Measurements from ENCODE around the gene CD99. TPM values are rescaled to one million over a fixed set of nuclear protein-coding genes. Genes with fewer than 3 reads are reported as not detected.

The CD99 gene
- total and polyA plus RNA-seq, 3 donors from 2014 or later = 450 to 1,032 (median 733) TPM

GRCh38 chrX:2654436-2655340, 36.4 kb upstream of the CD99 start:
- no peak for TF ChIP-seq POLR2A (IDR thresholded peaks at IDR 0.05)
- TF ChIP-seq CTCF (IDR thresholded peaks at IDR 0.05) = no peak
- no peaks in the 10 kb centered on the region for H3K27me3 ChIP-seq
- H3K9me3 ChIP-seq = no peaks in the 10 kb centered on the region
- no peaks in the 10 kb centered on the region for H3K4me1 ChIP-seq
- no peak overlapping the region for H3K27ac ChIP-seq
- no peak overlapping the region for H3K4me3 ChIP-seq
- H3K36me3 ChIP-seq (ENCODE audit: low read depth, missing control alignments) = no peaks in the 10 kb centered on the region
- WGBS, 2 donors = 78 to 81% methylated on average over 13 of the region's 13 CpGs
- intact Hi-C loops (cut with DNase I; ENCODE audit: low total_unique reads) = no loop called here
- no peak for DNase-seq

- Histone ChIP-seq H3K4me1 (no peaks in the 10 kb centered on the region), H3K9me3 (no peaks in the 10 kb centered on the region), H3K36me3 (ENCODE audit: low read depth, missing control alignments) (no peaks in the 10 kb centered on the region), H3K4me3 (no peak overlapping the region), H3K27me3 (no peaks in the 10 kb centered on the region), H3K27ac (no peak overlapping the region)
- no peak for TF ChIP-seq CTCF (IDR thresholded peaks at IDR 0.05)
- TF ChIP-seq POLR2A (IDR thresholded peaks at IDR 0.05) = no peak
- no peak for DNase-seq
- intact Hi-C loops (cut with DNase I; ENCODE audit: low total_unique reads) = no loop called here
- WGBS, 2 donors = 82 to 86% methylated on average over 7 of the region's 7 CpGs
These were observed 34.7 kb upstream of the CD99 start for GRCh38 chrX:2656257-2656836.

DNA sequence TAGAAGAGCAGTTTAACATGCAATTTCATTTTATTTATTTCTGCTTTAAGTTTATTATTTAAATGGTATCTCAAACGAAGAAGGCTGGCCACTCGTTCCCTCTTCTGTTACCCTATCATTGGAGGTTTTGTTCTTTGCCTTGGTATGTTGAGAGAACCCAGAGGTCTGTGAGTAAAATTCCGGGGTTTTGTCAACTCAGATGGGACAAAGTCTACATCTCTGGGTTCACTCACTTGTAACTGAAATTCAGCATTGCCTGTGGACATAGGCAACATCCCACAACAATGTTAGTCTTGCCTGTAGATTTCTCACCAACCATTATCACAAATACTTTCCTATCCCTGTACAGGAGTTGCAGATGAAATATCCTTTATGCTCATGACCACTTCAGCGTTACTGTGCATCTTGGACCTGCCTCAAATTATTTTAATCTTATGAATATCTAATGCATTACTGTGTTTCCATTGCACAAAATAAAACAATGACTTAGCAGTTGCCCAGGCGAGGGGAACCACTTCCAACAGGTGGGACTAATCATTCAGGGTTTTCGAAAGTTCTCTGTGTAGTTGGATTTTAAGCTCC, 33.5 kb upstream of the CD99 start:
- H3K4me3 ChIP-seq = no peak overlapping the region
- H3K27ac ChIP-seq = no peak overlapping the region
- no peaks in the 10 kb centered on the region for H3K4me1 ChIP-seq
- intact Hi-C loops (cut with DNase I; ENCODE audit: low total_unique reads) = no loop called here
- no peaks in the 10 kb centered on the region for H3K36me3 ChIP-seq (ENCODE audit: low read depth, missing control alignments)
- WGBS, 2 donors = 91 to 92% methylated on average over 6 of the region's 6 CpGs
- H3K9me3 ChIP-seq = no peaks in the 10 kb centered on the region
- TF ChIP-seq CTCF (IDR thresholded peaks at IDR 0.05) (no peak), POLR2A (IDR thresholded peaks at IDR 0.05) (no peak)
- no peak for DNase-seq
- no peaks in the 10 kb centered on the region for H3K27me3 ChIP-seq

DNA sequence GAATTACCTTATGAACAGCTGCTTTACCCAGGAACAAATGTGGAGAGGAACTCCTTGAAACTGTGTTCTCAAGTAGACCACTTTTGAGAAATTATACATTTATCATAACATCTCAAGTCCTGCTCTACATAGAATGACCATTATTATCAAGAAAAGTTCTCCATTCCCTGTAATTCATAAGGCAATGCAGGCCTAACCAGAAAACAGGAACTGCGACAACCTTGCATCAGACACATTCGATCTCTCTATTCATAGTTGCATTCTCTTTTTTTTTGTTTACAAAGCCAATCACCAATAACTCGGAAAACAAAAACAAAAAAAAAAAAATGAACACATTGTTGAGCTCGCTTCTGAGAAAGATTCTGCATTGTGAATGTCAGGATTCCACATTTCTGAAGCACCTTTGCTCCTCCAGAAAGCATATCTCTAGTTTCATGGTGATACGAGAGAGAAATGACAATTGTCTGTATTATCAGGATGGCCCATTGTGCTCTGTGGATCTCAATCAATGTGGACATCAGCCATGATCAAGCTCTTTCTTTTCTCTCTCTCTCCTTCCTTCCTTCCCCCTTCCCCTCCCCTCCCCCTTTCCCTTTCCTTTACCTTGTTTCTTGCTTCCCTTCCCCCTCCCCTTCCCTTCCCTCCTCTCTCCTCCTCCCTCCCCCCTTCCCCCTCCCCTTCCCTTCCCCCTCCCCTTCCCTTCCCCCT, 32.4 kb upstream of the CD99 start:
- 79 to 80% methylated on average over 5 of the region's 5 CpGs for WGBS, 2 donors
- no peaks in the 10 kb centered on the region for H3K4me1 ChIP-seq
- intact Hi-C loops (cut with DNase I; ENCODE audit: low total_unique reads) = no loop called here

More for the DNA sequence above, 32.4 kb upstream of the CD99 start:
- H3K27ac ChIP-seq = no peak overlapping the region
- H3K36me3 ChIP-seq (ENCODE audit: low read depth, missing control alignments) = no peaks in the 10 kb centered on the region
- no peaks in the 10 kb centered on the region for H3K27me3 ChIP-seq
- no peak overlapping the region for H3K4me3 ChIP-seq
- no peak for TF ChIP-seq POLR2A (IDR thresholded peaks at IDR 0.05)
- TF ChIP-seq CTCF (IDR thresholded peaks at IDR 0.05) = no peak
- no peaks in the 10 kb centered on the region for H3K9me3 ChIP-seq
- no peak for DNase-seq

All from testis (tissue), 3 donors.